Stimulated activated CD4-positive, alpha-beta T cell treated with anti-CD3 and anti-CD28 coated beads, Interleukin-12 subunit alpha, Interleukin-12 subunit beta, amount 100 ng/mL, for 4 hours (primary cell): Measurements from ENCODE around the gene KRT36.

Source experiments
- DNase-seq: peaks from one replicate; pipeline ENCODE4 v3.0.0-alpha.2; 2020

The KRT36 gene

GRCh38 chr17:41489531-41489930 is at the start of gene KRT36:
TSS of gene KRT36 (minus strand) at chr17:41489910. CDS start at chr17:41489864, 46 bp downstream.
- DNase-seq = no peak

DNA sequence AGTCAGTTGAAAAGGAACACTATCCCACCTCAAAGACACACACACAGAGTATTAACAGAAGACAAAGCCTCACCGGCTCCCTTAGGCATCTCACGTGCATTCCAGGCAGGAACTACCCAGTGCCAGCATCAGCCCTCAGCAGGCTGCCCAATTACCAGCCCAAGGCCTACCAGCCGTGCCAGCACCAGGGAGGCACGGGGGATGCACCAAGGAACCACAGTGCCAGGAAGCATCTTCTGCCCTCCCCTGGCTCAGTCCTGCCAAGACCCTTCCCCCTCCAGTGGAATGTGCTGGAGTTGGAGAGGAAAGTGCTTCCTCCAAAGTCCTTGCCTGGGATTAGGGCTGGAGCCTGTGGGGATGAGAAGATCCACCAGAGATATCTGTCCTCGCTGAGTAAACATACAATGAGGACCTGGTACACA is 49.4 kb upstream of the KRT36 start:
- no peak for DNase-seq

DNA sequence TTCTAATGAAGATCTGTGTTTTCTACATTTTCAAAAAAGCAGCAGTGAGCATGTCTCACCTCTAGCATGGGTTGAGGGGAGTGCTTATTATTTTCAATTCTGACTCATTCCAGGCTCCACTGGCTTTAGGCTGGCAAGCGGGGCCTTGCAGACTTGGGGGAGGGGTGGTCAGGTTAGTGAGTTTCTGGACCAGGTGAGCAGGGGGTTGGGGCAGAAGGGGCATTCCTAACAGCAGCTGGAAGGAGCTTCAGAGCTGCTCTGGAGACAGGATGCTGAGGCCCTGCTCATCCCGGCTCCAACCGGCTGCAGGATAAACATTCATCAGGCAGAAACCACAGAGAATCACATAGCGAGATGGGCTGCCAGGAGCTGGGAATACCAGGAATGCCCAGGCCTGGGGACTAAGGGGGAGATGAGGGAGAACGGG is 48.9 kb upstream of the KRT36 start:
- no peak for DNase-seq

DNA sequence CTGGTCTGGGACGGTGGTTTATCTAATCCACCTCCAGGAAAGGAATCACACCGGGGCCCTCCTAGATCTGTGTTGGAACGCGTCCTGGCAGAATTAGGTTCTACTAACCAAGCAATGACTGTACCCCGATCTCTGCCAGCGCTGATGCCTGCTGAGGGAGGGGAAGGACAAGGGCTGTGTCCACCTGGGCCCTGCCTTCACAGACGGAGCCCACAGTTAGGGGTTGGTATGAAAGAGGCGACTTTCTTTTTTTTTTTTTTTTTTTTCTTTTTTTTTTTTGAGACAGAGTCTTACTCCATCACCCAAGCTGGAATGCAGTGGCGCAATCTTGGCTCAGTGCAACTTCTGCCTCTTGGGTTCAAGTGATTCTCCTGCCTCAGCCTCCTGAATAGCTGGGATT is 48.3 kb upstream of the KRT36 start:
- no peak for DNase-seq

- no peak for DNase-seq
Observed at GRCh38 chr17:41537614-41537954, 47.9 kb upstream of the KRT36 start.

DNA sequence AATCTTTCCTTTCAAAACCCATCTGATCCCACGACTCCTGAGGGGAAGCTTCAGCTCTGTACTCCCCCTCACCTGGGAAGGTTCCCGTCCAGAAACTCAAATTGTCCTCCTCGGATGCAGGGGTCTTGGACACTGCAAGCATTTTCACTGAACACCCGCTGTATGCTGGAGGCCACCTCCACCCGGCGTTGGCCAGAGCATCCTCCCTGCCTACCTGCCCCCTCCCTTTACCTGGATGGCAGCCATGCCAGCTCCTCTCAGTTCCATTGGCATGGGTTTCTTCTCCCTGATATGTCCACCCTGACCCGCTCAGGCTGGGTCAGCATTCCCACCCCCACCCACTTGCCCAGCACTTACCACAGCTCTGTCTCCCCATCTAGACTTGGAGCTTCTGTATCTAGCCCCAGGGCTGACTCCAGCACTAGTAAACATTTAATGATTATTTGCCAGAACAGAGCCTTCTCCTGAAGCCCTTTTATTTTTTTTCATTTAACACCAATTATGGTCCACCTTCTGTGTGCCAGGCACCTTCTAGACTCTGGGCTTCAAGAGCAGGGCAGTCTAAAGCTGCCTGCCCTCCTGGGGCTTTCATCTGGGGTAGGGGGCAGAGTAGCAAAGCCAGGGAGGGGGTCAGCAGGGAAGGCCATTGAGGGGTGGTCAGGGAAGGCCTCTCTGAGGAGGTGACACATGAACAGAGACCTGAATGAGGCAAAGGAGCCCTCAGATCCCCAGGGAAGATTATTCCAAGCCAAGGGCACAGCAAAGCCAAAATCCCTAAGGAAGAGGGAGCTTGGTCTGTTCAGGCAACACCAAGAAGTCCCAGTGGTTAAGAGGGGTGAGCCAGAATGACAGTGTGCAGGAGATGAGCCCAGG is 47.3 kb upstream of the KRT36 start:
- DNase-seq = no peak

DNA sequence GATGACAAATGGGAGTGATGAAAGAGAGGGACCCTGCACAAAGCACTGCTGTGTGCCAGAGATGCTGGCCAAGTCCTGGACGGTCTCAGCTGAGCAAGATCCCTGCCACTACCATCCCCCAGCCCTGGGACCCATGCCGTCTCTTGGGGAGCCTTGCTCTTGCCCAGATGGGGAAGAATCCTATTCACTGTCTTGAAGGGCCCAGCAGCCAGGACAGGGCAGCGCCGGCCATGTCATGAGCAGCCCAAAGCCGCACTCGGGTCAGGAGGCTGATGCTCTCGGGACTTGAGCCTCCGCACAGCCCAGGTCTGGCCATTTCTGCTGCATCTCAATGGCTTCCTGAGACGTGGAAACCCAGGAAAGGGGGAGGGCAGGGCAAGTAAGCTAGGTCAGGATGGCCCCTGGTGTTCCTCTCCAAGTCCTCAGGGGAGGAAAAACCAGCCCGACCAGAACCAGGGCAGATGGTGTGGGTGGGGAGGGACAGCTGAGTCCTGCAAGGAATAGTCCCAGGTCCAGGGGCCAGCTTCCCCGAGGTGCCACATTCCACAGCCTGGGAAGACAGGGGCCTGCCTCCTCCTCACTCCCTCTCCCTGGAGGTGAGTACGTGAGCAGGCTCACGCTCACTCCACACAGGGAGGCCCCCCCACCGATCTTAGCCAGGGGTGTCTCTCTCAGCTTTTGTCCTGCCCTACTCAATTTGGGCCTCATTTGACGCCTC is 46.2 kb upstream of the KRT36 start:
- DNase-seq = no peak

DNA sequence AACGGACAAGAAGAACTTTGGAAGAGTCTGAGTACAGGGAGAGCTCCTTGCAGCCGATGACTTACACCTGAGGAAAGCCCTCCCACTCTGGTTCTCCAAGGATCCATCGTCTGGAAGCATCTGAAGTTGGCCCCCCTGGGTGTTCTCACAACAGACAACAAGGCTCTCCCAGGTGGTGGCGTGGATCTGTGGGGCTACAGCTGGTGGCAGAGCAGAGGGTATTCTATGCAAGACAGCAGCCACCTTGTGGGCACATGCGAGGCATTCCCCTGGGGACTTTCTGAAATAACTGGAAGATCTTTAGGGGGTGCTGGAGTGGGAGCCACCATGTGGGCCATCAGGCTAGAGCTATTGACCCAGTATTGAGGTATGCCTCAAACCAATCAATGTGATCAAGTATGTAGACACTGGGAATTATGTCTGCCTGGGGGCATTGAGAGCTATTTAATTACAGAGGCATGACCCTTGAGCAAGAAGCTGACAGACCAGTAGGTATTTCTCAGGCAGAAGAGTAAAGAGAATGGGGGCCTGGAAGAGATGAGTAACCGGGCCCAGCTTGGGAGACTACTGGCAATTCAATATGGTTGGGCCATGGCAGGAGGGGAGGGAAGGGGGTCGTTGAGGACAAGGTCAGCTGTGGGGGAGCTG is 45.3 kb upstream of the KRT36 start:
- no peak for DNase-seq

DNA sequence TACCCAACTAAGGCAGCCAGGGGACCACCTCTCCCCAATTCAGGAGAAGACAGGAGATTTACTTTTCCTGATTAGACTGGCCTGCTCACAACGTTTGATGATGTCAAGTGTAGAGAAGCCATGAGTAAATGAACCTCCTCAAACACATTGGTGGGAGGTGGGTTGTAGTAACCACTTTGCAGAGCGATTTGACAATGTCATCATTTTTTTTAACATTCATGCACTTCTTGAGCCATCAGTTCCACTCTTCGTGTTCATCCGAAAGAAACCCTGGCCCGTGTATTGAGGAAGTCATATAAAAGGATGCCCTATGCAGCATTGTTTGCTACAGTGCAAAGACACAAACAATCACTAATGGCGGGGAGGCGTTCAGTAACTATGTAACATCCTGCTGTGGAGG is 43.9 kb upstream of the KRT36 start:
- DNase-seq = no peak

GRCh38 chr17:41532947-41533570 is 43.3 kb upstream of the KRT36 start:
- DNase-seq = no peak

DNA sequence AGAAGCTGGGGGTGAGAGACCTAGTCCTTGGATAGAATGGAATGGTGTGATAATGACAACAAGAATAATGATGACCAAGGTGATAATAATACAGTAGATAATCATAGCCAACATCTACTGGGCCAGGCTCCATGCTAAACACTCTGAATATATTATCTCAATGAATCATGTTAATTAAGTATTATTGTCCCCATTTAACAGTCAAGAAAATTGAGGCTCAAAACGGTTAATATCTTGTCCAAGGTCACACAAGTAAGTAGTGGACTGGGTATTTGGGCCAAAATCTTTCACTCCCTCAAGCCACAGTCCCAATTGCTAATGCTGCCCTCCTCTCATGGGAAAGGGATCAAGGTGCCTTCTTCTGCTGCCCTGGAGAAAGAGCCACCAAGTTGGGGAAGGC is 42.3 kb upstream of the KRT36 start:
- DNase-seq = no peak

DNA sequence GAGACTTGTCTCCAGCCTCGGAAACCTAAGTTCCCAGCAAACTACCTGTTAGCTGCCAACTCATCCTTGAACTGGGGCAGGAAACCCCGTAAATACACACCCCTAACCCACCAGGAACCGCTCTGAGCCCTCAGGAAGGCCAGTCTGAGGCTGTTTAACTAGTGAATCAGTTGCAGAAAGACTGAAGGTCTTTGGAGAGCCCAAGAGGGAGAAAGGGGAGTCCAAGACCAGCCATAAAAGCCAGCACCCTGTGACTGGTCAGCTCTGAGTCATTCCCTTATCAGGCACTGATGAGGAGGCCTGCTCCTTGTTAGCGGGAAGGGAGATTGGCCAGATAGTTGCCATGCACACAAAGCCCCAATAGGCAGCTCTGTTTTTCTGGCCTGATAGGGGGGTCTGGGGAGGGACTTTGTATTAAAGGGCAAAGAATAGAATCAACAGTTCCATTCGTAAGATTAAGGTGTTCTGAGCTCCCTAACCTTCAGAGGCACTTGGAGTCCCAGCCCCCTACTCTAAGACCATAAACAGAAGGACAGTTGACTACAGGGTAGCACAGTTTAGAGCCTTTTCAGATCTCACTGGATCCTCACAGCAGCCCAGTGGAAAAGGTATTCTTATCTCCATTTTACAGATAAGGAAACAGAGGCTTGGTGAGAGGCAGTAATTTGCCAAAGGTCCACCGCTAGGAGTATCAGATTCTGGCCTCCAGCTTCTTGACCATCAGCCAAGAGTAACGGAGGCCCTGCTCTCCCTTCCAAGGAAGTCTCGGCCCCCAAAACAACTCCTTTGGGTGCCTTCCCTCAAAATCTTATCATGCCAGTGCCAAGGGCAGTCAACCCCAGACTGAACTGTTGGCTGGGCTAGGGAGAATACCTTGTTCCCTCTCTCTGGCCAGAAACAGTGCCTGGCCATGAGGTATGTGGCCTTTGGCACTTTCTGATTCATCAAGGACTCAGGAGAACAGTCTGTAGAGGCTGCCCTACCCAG is 40.6 kb upstream of the KRT36 start:
- no peak for DNase-seq

DNA sequence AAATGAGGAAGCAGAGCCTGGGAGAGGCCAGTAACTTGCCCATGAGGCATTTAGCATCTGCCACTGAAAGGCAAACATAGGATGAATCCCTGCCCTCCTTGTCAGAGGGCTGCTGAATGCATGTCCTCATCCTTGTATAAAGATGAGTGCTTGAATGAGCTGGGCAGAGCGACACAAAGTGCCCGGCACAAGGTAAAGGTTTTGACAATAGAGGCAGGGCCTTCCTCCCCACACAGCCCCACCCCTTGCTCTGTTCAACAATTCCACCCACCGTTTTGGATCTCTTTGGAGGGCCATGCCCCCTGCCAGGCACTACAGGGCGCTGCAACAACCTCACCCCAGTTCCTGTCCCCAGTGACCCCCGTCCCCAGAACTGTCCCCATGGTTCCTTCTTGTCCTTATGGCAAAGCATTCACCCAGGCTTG is 39.8 kb upstream of the KRT36 start:
- DNase-seq = no peak

DNA sequence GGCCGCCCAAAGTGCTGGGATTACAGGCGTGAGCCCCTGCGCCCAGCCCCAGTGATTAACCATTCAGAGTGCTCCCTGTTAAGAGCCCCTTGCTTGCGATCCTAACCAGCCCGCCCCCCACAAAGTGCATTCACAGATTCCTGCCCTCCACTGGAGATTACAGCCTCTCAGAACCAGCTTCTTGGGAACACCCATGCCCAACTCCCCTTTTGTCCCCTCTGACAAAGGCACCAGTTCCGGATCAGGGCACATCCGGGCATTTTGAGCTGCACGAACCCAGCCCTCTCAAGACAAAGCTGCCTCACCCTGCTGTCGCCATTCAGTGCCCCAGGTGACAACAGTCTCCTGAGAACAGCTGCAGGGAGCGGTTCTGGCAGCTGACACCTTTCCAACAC is 39.2 kb upstream of the KRT36 start:
- no peak for DNase-seq

- DNase-seq = no peak
Observed at GRCh38 chr17:41527063-41528023, 37.6 kb upstream of the KRT36 start.

DNA sequence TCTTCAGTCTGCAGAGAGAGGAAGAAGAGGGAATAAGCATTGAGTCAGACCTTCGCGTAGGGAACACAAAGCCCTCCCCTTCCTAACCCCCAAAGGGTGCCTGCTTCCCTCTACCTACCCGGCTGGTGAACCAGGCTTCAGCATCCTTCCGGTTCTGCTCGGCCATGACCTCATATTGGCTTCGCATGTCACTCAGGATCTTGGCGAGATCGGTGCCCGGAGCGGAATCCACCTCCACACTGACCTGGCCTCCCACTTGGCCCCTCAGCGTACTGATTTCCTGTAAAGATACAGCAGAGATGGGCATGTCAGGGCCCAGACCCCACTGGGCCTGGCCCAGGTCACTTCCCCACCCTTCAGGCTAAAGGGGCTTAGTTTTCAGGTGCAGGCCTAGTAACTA is 34.6 kb upstream of the KRT36 start:
- no peak for DNase-seq

GRCh38 chr17:41523787-41524186 is 34.1 kb upstream of the KRT36 start:
- DNase-seq = no peak

GRCh38 chr17:41523225-41523593 is 33.5 kb upstream of the KRT36 start:
- DNase-seq = no peak

DNA sequence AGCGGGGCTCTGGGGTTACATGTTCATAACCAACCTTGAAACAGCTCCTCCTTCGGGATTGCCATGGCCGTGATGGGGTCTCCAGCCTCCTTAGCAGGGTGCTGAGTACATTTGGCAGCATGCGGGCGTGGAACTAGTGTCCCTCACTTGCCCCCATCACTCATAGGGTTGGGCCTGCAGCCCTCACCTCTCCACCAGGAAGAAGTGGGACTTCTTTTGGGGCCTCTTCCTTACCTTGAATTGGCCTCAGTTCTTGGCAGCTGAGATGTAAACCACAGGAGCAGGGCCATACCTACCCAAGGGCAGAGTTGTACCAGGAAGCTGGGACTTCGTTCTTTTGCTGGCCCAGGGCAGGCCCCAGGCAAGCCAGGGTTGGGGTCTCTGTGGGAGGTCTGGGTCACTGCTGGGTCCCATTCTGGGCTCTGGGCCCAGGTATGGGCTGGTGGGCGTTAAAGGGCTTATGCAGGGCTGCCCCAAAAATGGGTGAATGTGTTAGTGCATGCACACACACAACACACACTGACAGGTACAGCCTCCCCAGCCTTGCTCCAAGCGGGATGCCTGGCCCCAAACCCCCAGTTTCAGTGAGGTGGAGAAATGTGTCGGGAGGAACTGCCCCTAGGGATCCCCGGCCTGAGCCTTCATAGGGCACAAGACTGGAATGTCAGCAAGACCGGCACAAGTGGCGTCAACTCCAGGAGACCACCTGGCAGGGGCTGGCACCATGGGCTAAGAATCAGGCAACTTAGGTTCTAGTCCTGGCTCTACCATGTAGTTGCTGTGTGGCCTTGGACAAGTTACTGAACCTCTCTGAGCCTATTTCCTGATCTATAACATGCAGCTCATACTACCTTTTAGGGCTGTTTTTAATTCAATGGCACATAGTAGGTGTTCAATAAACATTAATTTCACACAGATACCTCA is 32.9 kb upstream of the KRT36 start:
- no peak for DNase-seq
